ENCODE data around the gene CACNA1G.

The CACNA1G gene

GRCh38 chr17:50566886-50567285, 6.4 kb downstream of the CACNA1G start:
- DNase-seq (ENCODE audit: low read depth in 3 of 3) = no peak

GRCh38 chr17:50568659-50569058, 8.1 kb downstream of the CACNA1G start:
- no peak for DNase-seq (ENCODE audit: low read depth in 3 of 3)

DNA sequence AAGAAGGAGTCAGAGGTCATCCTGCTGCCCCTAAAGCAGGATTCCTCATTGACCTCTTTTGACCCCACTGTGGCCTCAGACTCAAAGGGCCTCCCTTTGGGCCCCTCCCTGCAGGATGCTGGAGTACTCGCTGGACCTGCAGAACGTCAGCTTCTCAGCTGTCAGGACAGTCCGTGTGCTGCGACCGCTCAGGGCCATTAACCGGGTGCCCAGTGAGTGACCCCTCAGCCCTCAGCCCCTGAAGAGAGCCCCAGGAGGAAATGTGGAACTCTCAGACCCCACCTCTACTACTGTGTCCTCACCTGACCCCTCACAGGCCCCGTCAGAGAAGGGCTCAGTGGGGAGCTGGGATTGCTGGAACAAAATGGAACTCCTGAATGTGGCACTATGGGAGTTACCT, 9.1 kb downstream of the CACNA1G start:
- DNase-seq (ENCODE audit: low read depth in 3 of 3) = no peak

DNA sequence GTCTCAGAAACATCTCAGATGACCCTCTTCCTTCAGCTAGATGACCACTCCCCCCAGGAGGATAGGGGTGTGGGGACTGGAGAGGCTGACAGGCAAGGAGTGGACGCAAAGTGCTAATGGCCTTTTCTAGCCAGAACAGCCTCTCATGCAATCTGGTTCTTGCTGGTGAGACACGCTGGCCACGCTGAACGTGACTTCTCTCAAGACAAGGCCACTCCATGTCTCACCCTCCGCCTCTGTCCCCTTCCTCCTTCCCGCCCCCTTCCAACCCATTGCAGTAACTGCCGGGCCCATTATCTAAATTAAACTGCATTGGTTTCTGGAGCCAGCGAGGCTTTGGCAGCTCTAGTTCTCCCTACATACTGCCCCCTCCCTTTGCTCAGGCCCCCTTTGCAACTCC, 9.5 kb downstream of the CACNA1G start:
- no peak for DNase-seq (ENCODE audit: low read depth in 3 of 3)

- DNase-seq (ENCODE audit: low read depth in 3 of 3) = no peak
Measured at GRCh38 chr17:50570528-50570927, 10.0 kb downstream of the CACNA1G start.

DNA sequence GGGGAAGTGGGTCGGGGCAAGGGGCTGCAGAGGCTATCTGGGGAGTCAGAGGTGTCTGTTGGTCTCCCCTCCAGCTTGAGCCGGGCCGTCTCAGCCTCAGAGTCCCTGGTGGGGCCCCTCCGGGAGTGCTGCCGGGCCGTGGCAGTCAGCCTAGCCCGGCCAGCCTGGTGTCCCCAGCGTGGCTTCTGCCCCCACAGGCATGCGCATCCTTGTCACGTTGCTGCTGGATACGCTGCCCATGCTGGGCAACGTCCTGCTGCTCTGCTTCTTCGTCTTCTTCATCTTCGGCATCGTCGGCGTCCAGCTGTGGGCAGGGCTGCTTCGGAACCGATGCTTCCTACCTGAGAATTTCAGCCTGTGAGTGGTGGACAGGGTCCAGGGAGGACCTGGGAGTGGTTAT, 11.2 kb downstream of the CACNA1G start:
- no peak for DNase-seq (ENCODE audit: low read depth in 3 of 3)

DNA sequence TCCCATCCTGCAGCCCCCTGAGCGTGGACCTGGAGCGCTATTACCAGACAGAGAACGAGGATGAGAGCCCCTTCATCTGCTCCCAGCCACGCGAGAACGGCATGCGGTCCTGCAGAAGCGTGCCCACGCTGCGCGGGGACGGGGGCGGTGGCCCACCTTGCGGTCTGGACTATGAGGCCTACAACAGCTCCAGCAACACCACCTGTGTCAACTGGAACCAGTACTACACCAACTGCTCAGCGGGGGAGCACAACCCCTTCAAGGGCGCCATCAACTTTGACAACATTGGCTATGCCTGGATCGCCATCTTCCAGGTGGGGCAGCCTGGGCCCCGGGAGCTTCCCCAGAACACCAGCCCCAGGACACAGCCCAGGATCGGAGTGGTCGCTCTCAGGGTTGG, 12.0 kb downstream of the CACNA1G start:
- DNase-seq (ENCODE audit: low read depth in 3 of 3) = no peak

GRCh38 chr17:50573866-50574611, 13.5 kb downstream of the CACNA1G start:
- DNase-seq (ENCODE audit: low read depth in 3 of 3) = no peak

- no peak for DNase-seq (ENCODE audit: low read depth in 3 of 3)
Measured at GRCh38 chr17:50575581-50576210, 15.2 kb downstream of the CACNA1G start.

- DNase-seq (ENCODE audit: low read depth in 3 of 3) = no peak
Measured at GRCh38 chr17:50576864-50577263, 16.3 kb downstream of the CACNA1G start.

- no peak for DNase-seq (ENCODE audit: low read depth in 3 of 3)
Measured at GRCh38 chr17:50577451-50577954, 17.0 kb downstream of the CACNA1G start.

DNA sequence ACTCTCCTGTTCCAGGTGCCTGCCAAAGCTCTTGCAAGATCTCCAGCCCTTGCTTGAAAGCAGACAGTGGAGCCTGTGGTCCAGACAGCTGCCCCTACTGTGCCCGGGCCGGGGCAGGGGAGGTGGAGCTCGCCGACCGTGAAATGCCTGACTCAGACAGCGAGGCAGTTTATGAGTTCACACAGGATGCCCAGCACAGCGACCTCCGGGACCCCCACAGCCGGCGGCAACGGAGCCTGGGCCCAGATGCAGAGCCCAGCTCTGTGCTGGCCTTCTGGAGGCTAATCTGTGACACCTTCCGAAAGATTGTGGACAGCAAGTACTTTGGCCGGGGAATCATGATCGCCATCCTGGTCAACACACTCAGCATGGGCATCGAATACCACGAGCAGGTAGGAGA, 17.7 kb downstream of the CACNA1G start:
- DNase-seq (ENCODE audit: low read depth in 3 of 3) = no peak

DNA sequence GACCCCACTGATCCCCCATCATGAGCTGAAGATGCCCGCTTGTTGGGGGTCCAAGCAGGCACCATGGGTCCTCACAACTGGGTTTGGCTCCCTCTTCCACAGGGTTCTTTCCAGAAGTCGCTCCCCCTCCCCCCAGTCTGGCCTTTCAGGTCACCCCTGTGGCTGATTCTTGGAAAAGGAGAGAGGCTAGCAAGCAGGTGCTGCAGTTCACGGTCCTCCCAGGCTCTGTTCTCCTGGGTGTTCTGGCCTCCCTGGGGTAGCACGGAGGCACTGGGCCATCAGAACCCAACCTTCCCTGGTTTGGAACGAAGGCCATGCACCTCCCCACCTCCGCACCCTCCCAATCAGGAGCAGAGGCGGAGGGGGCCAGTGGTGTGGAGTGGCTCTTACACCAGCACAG, 18.9 kb downstream of the CACNA1G start:
- no peak for DNase-seq (ENCODE audit: low read depth in 3 of 3)

- no peak for DNase-seq (ENCODE audit: low read depth in 3 of 3)
Measured at GRCh38 chr17:50580646-50581045, 20.1 kb downstream of the CACNA1G start.

GRCh38 chr17:50581316-50581715, 20.8 kb downstream of the CACNA1G start:
- DNase-seq (ENCODE audit: low read depth in 3 of 3) = no peak

DNA sequence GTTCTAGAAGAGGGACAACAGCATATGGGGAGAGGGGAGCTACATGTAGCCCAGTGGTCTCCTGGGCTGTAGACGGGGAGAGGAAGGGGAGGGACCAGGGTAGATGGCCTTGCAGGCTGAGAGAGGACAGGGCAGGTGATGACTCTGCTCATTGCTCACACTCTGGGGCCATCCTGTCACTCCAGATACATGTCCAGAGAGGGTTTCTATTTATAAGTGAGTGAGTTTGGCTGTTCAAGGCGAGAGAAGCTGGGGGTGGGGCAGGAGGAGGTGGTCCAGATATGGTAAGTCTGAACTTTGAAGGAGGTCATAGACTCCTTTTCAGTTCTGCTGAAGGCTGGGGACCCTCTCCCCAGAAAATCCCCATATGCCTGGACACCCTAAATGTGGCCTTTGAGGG, 22.2 kb downstream of the CACNA1G start:
- DNase-seq (ENCODE audit: low read depth in 3 of 3) = no peak

- no peak for DNase-seq (ENCODE audit: low read depth in 3 of 3)
Measured at GRCh38 chr17:50583641-50584040, 23.1 kb downstream of the CACNA1G start.

GRCh38 chr17:50584116-50584515, 23.6 kb downstream of the CACNA1G start:
- DNase-seq (ENCODE audit: low read depth in 3 of 3) = no peak

- DNase-seq (ENCODE audit: low read depth in 3 of 3) = no peak
Measured at GRCh38 chr17:50584749-50585148, 24.2 kb downstream of the CACNA1G start.

- DNase-seq (ENCODE audit: low read depth in 3 of 3) = no peak
Measured at GRCh38 chr17:50585346-50585745, 24.8 kb downstream of the CACNA1G start.

DNA sequence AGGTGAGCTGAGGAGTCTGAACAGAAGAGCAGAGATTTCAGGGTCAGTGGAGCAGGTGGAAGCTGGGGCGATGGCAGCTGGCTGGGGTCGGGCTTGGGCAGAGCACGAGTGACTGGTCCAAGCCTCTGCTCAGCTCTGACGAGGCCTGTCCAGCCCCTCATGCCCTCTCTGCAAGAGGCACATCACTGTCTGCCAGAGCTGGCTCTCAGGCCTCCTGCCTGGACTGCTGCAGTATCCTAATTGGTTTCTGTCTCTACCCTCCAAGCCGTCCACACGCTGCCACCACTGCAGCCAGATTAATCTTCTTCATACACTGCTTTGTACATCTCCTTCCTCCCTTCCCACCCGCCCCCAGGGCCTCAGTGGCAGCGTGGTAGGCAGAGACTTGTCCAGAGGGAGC, 25.4 kb downstream of the CACNA1G start:
- DNase-seq (ENCODE audit: low read depth in 3 of 3) = no peak

DNA sequence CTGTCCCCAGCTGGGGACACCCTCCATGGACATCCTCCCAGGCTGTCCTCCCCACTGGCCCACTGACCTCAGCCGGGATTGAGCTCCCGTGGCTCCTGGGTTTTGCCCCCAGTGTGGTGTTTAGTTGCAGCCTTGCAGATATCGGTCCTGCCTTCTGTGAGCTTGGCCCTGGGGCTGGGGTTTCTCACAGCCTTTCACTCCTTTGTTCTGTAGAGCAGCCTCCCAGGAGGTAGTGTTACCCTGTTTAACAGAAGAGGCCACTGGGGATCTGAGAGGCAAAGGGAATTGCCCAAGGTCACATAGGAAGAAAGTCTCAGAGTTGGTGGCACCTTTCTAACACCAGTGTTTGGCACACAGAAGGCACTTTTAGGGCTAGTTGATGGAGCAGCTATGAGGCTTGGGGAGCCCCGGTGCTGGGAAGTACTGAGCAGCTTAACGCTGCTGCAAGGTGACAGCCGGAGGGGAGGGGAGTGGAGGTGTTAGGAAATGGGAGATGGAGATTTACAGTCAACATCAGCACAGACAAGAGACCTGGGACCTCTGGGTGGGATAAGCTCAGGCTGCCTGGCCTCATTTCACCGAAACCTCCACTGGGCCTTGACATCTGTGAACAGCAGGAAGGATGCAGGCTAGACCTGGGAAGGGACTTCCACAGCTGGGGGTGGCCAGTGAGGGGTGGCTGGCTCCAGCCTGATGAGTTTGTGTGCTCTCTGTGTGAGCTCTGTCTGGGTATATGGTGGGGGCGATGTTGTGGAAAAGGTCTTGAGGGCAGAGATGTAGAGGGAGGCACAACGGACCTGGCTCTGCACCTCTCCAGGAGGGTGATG, 26.1 kb downstream of the CACNA1G start:
- no peak for DNase-seq (ENCODE audit: low read depth in 3 of 3)

DNA sequence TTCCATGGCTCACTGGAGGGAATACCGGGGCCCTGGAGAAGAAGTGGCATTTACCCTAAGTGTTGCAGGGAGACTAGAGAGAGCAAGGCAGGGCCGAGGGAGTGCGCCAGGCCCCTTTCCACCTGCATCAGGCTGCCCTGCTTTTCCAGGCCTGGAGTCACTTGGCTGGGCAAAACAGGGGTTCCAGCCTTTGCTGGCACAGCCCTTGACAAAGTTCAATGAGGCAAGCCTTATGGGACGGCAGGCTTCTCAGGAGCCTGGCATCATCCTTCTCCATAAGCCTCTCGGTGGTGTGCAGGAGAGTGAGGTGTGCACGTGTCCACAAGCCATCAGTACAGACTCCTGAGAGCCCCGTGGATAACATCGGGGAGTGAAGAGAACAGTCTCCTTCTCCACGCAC, 27.1 kb downstream of the CACNA1G start:
- DNase-seq (ENCODE audit: low read depth in 3 of 3) = no peak

Data from stimulated activated CD4-positive, alpha-beta T cell treated with anti-CD3 and anti-CD28 coated beads, TNF-alpha, amount 100 ng/mL, for 48 hours (primary cell).